AG09309 (cell line): ENCODE results near the gene FRMD3.

ENCODE experiments used
- DNase-seq: peaks from one replicate; pipeline ENCODE4 v3.0.0-alpha.2; 2010; ENCODE audit warnings: low read depth
- H3K4me3 ChIP-seq: 2 replicates; pipeline ENCODE4 v1.5.1; 2011; ENCODE audit warnings: mild to moderate bottlenecking, low read depth, low read length, moderate library complexity; ENCODE audit not compliant: control insufficient read depth
- TF ChIP-seq, protein P1 (sequence below): IDR thresholded peaks from 2 replicates; pipeline ENCODE4 v1.5.1; 2011; ENCODE audit warnings: mild to moderate bottlenecking, low read depth, low read length, inconsistent platforms; ENCODE audit not compliant: insufficient read depth, control insufficient read depth; ENCODE audit errors: missing control alignments

The FRMD3 gene

DNA sequence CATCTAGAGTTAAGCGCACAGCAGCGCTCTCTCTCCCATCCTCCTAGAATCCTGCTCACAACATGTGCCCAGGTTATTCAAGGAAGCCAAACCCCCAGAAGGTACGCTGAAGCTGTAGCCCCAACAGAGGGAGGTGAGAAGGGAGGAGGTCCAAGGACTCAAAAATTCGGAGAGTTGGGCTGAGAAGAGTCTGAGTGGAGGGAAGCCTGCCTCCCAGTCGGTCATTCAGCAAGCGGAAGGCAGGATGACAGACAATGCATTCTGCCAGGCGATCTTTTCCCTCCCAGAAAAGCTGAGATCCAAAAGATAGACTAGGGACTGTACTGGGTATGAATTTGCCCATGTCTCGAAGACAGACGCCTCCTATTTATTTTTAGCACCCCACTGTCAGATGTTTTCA is 189.2 kb downstream of the FRMD3 start:
- H3K4me3 ChIP-seq = no peak overlapping the region
- DNase-seq = no peak
- TF ChIP-seq, protein P1, sequence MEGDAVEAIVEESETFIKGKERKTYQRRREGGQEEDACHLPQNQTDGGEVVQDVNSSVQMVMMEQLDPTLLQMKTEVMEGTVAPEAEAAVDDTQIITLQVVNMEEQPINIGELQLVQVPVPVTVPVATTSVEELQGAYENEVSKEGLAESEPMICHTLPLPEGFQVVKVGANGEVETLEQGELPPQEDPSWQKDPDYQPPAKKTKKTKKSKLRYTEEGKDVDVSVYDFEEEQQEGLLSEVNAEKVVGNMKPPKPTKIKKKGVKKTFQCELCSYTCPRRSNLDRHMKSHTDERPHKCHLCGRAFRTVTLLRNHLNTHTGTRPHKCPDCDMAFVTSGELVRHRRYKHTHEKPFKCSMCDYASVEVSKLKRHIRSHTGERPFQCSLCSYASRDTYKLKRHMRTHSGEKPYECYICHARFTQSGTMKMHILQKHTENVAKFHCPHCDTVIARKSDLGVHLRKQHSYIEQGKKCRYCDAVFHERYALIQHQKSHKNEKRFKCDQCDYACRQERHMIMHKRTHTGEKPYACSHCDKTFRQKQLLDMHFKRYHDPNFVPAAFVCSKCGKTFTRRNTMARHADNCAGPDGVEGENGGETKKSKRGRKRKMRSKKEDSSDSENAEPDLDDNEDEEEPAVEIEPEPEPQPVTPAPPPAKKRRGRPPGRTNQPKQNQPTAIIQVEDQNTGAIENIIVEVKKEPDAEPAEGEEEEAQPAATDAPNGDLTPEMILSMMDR = no peak

DNA sequence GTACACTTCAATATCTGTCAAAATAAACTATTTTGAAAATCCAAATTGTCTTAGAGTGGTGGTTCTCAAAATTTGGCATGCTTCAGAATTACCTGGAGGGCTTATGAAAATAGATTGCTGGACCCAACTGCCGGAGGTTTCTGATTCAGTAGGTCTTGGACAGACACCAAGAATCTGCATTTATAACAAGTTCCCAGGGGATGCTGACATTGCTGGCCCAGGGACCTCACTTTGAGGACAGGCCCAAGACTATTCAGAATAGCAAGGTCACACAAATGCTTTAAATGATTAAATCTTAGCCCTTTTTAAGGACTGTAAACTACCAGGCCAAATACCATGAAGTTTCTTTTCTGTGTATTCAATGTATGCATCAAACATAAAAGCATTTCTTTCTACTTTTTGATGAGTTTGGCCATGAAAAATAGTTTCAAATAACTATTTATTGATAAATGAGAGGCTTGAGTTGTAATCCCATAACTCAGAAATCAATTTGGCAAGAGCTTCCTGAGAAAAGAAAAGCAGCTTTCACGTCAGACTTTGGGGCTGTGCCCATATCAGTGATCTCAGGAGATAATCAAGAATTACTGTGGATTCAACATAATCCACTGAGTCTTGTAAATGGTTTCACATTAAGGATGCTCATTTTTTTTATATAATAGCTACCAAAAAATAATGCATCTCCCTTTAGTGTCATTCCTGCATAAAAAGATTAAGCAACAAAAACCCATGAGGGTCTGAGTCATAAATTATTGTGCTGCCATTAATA is 191.4 kb downstream of the FRMD3 start:
- no peak overlapping the region for H3K4me3 ChIP-seq
- TF ChIP-seq, protein P1 = no peak
- no peak for DNase-seq

DNA sequence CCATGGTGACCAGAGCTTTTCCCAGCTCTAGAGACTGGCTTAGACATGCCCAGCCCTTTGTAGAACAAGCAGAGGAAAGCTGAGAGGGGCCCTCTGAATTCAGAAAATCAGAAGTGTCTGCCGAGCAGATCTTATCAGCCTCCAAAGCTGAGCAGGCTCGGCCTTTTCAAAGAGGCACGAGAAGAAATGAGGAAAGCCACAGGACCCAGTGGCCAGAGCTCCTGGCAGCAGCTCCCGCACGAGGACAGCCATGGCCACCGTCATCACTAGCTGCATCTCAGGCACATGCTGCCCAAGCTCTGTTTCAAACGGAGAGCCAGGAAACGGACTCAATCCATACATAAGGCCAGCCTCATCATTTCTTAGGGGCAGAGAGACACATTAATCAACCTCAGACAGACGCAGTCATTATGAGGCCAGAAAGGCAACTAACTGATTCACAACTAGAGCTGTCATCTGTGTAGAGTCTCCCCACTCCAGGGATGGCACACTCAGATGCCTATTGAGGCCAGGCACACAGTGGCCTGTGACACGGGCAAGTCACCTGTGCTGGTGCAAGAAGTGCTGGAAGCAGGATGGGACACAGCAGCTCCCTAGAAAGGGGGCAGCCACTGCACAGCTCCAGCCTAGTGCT is 194.7 kb downstream of the FRMD3 start:
- TF ChIP-seq, protein P1 = no peak
- no peak for DNase-seq

DNA sequence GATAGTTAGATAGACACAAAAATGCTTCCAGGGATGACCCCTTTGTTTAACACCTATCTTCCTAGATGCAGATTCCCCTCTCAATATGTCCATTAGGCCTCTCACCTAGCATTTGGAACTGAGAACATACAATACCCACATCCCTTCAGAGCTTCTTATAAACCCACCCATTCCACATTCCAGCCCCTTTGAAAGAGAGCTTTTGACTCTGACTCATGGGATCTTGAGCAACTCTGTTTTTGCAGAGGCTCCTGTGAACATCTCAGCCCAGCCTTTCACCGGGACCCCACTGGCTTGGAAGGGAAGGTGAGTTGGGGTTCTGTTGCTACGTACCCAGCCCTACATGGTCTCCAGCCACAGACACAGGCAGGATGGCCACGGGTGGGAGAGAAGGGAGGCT is 195.5 kb downstream of the FRMD3 start:
- no peak for DNase-seq
- H3K4me3 ChIP-seq = no peak overlapping the region
- TF ChIP-seq, protein P1 = no peak

More for the DNA sequence above, 194.7 kb downstream of the FRMD3 start:
- H3K4me3 ChIP-seq = no peak overlapping the region

DNA sequence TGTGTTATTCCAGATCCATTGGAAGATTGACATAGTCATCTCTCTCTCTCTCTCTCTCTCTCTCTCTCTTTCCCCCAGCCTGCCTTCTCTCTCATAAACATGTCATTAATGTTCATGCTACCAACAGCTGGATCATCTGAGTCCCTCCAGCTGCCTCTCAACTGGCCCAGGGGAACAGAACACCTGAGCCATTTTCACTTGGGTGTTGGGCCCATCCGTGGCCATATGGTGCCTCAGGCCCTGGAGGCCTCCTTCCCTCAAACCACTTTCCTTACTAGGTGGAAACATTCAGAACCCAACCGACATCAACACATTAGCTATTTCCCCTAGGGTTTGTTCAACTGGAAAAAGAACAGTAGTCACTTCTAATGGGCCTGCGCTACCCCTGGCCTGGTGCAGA is 196.2 kb downstream of the FRMD3 start:
- H3K4me3 ChIP-seq = no peak overlapping the region
- TF ChIP-seq, protein P1 = no peak
- DNase-seq = no peak

DNA sequence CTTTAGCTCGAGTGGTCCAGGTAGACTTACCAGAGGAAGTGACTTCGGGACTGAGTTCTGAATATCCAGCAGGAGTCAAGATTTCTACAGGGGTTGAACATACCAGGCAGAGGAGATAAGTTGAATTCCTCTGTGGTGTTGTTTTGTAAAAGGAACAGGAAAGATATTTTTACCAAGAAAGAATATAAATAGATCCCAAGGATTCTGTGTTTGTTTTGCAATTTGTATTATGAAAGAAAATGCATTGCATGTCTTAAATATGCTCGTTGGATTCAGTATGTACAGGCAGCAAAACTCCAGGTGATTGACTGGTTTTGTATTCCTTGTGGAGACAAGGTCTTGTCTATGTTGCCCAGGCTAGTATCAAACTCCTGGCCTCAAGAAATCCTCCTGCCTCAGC is 197.8 kb downstream of the FRMD3 start:
- no peak overlapping the region for H3K4me3 ChIP-seq
- TF ChIP-seq, protein P1 = no peak
- DNase-seq = no peak
